Measurements from ENCODE around the gene ALDH6A1.

The ALDH6A1 gene

DNA sequence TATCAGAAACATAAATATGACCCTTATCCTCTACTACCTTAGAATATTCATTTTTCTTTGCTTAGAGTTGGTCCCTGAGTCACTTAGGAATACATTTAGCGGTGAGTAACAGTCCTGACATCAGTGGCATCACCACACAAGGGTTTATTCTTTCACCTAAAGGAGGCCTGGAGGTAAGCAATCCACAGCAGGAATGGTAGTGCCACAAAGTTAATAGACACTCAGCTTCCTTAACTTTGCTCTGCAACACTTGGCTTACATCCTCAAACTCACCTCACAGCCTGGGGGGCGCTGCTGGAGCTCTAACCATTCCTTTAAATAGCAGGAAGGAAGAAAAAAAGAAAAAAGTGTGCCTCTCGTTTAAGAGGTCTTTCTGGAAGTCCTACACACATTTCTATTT, 36.0 kb downstream of the ALDH6A1 start:
- no peak for DNase-seq

DNA sequence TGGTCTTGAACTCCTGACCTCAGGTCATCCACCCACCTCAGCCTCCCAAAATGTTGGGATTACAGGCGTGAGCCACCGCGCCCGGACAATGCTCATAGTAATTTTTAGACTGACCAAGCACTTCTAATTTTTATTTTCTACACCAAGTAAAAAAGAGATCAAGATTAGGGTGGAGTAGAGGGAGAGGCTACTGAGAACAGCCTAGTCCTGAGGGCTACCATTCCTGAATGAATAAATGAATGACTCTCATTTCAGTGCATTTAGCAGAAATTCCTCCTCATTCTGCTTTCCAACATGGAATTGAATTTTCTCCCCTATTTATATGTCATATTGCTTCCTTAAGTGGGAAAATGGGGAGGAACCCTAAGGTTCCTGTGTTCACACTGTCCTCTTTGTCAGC, 38.7 kb downstream of the ALDH6A1 start:
- no peak for DNase-seq

- DNase-seq: no peak
Measured at GRCh38 chr14:74042296-74042695, 42.0 kb downstream of the ALDH6A1 start.

GRCh38 chr14:74038020-74038859, 46.0 kb downstream of the ALDH6A1 start:
- no peak for DNase-seq

- DNase-seq: no peak
Measured at GRCh38 chr14:74035556-74035955, 48.7 kb downstream of the ALDH6A1 start.

- DNase-seq: no peak
Measured at GRCh38 chr14:74034572-74034971, 49.7 kb downstream of the ALDH6A1 start.

- no peak for DNase-seq
Measured at GRCh38 chr14:74029136-74029535, 55.1 kb downstream of the ALDH6A1 start.

- no peak for DNase-seq
Measured at GRCh38 chr14:74022346-74022745, 61.9 kb downstream of the ALDH6A1 start.

- DNase-seq: no peak
Measured at GRCh38 chr14:74019408-74020137, 64.7 kb downstream of the ALDH6A1 start.

DNA sequence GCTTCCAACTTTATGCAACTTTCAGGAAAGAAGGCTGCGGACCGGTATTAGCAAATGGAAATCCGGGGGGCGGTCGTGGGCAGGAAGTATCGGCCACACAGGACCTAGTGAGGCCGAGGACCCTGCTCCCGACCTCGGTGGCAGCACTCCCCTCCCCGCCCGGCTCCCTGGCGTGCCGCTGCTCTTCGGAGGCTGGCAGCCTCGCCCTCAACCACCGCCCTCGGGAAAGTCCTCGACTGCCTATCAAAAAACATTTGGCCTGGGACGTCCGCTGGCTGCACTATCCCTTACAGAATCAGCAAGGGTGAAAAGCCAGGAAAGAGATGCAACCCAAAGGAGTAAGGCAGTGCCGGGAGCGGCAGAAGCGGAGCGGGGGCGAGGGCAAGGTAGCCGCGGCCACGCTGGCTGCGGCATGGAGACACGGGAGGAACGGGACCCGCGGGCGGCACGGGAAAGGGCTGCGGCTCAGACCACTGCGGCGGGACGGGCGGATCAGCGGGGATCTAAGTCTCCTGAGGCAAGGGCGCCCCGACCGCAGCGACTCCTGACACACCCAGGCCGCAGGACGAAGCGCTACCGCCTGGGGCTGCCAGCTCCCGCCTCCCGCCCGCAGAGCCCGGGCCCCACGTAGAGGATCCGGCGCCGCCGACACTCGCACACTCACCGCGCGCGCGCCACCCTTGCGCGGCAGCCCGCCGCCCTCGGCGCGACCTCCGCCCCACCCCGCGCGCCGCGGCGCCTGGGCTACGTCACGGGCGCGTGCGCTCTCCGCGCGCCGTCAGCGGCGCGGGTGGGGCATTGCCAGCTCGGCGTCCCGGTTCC, 65.5 kb downstream of the ALDH6A1 start, which contains the start of the genes BBOF1 and ENTPD5:
Gene BBOF1 (plus strand): TSS at position 764 of the 822 bp plus-strand sequence. CDS start 130 bp downstream, outside the sequence.
Gene ENTPD5 (minus strand): TSS at position 703 of the 822 bp plus-strand sequence. CDS start 31,186 bp downstream, outside the sequence.
- DNase-seq: peak; percentile 83 to 89

GRCh38 chr14:74018174-74018585, 66.1 kb downstream of the ALDH6A1 start:
- no peak for DNase-seq

DNA sequence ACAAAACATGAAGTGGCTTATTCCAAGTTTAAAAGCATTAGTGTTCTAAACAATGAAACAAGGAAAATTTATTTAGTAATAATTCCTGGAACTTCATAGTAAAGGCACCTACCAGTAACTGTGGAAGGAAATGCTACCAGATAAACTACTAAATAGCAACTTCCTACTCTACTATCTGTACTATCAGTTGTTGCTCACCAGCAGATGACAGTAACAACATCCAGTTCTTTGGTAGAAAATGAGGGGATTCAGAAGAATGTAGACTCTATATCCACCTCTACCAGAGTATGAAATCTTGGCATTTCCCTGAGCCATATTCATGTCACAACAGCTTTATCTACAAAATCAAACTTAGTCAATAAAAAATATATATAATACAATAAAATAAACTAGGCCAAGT, 68.3 kb downstream of the ALDH6A1 start:
- DNase-seq: no peak

- DNase-seq: no peak
Measured at GRCh38 chr14:74015176-74015575, 69.1 kb downstream of the ALDH6A1 start.

DNA sequence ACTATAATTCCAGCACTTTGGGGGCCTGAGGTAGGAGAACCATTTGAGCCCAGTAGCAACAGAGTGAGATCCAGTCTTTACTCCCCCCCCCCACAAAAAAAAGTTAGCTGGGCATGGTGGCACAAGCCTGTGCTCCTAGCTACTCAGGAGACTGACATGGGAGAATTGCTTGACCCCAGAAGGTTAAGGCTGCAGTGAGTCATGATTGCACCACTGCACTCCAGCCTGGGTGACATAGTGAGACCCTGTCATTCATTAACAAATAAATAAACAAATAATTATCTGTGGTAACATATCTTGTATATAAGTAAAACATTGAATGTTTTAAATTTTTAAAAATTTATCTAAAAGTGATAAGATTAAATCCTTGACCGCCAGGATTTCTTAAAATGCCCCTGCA, 70.0 kb downstream of the ALDH6A1 start:
- DNase-seq: no peak

GRCh38 chr14:74008843-74009499, 75.3 kb downstream of the ALDH6A1 start:
- DNase-seq: no peak
